K562 (cell line): ENCODE data around the gene ARHGEF26. TPM values are rescaled to one million over a fixed set of nuclear protein-coding genes. Genes with fewer than 3 reads are reported as not detected.

ENCODE experiments used
- ATAC-seq: fragments of 200-7000 bp; cut with Tn5 transposase; 3 replicates; pipeline ENCODE4 v1.9.1; 2020; ENCODE audit warnings: moderate library complexity
- BruUV-seq: library from RNA; stranded (reverse); fragments of 400-500 nt; replicated peaks from 2 replicates; lab custom pipeline; 2021; lab: Mats Ljungman, UMichigan
- CTCF ChIA-PET: fragments of 300-600 bp; formaldehyde crosslinking; extraction: SDS; loops from one replicate; lab custom pipeline; 2021; ENCODE audit warnings: low intra/inter-chr PET ratio; lab: Yijun Ruan, JAX
- POLR2A ChIA-PET: fragments of 300-600, 350-650 bp; sonication (Branson Sonifier 250); formaldehyde crosslinking; extraction: SDS; loops from one replicate; lab custom pipeline; 2021; ENCODE audit warnings: antibody characterized with exemption, inconsistent platforms; lab: Yijun Ruan, JAX
- DNase-seq, 4 experiments: peaks; one replicate each; pipeline versions ENCODE4 v3.0.0 to v3.0.0-alpha.2; 2011 to 2018; ENCODE audit warnings: low spot score in 3 of 4, mixed read lengths in 3 of 4; ENCODE audit errors: extremely low read depth in 1 of 4
- FAIRE-seq: peaks from 2 replicates; lab custom pipeline; 2011; peaks lifted over from hg19 to GRCh38; lab: Jason Lieb, UNC
- H2AFZ ChIP-seq: 2 replicates; pipeline ENCODE4 v1.6.0; 2011; ENCODE audit warnings: low read depth, low read length, control low read depth, inconsistent platforms
- H3K27ac ChIP-seq: fragments of 200-600 bp; 3 replicates; pipeline ENCODE4 v1.8.0; 2011; ENCODE audit warnings: low read depth, mild to moderate bottlenecking, control low read depth, inconsistent platforms, low read length, moderate library complexity, mixed read lengths; ENCODE audit errors: extremely low read depth
- H3K27me3 ChIP-seq, 2 experiments: fragments of 300-600 bp in 1 of 2; 2 replicates in 1 of 2; 3 replicates in 1 of 2; pipeline versions ENCODE4 v1.6.0 to v1.8.0; 2011; ENCODE audit warnings: inconsistent platforms in 2 of 2, low read length in 2 of 2, mild to moderate bottlenecking in 1 of 2, mixed read lengths in 1 of 2, moderate library complexity in 1 of 2; ENCODE audit not compliant: control insufficient read depth in 2 of 2, insufficient read depth in 2 of 2
- H3K36me3 ChIP-seq: fragments of 300-600 bp; 3 replicates; pipeline ENCODE4 v1.8.0; 2011; ENCODE audit warnings: mild to moderate bottlenecking, low read length, inconsistent platforms; ENCODE audit not compliant: control insufficient read depth, insufficient read depth
- H3K4me1 ChIP-seq, 2 experiments: fragments of 200-600 bp in 1 of 2; replicated peaks in 1 of 2; 2 replicates in 1 of 2; 3 replicates in 1 of 2; pipeline versions ENCODE4 v1.5.1 to v1.8.0; 2011; ENCODE audit warnings: inconsistent platforms in 2 of 2, low read length in 2 of 2, mild to moderate bottlenecking in 1 of 2, mixed read lengths in 1 of 2, moderate library complexity in 1 of 2; ENCODE audit not compliant: control insufficient read depth in 2 of 2, insufficient read depth in 2 of 2
- H3K4me2 ChIP-seq: 2 replicates; pipeline ENCODE4 v1.6.1; 2011; ENCODE audit warnings: low read length, control low read depth, inconsistent platforms, mixed read lengths; ENCODE audit not compliant: insufficient read depth
- H3K4me3 ChIP-seq: fragments of 200-600 bp; sonication (generic), shearing (Covaris generic); 2 replicates; pipeline ENCODE4 v1.5.1; 2016; ENCODE audit warnings: control low read depth, inconsistent platforms
- H3K79me2 ChIP-seq: fragments of 200-600 bp; 3 replicates; pipeline ENCODE4 v1.8.0; 2011; ENCODE audit warnings: low read length, inconsistent platforms; ENCODE audit not compliant: control insufficient read depth, insufficient read depth
- H3K9ac ChIP-seq, 2 experiments: 2 replicates each; pipeline versions ENCODE4 v1.6.0 to v1.6.1; 2011; ENCODE audit warnings: low read depth in 2 of 2, low read length in 2 of 2, control low read depth in 1 of 2, inconsistent platforms in 1 of 2, mild to moderate bottlenecking in 1 of 2, mixed read lengths in 1 of 2; ENCODE audit not compliant: insufficient read depth in 1 of 2
- H3K9me1 ChIP-seq: one replicate; pipeline ENCODE4 v1.6.0; 2011; ENCODE audit warnings: inconsistent platforms, mild to moderate bottlenecking, low read length, moderate library complexity; ENCODE audit not compliant: control insufficient read depth, insufficient read depth
- H3K9me3 ChIP-seq: replicated peaks from 2 replicates; pipeline ENCODE4 v1.5.1; 2011; ENCODE audit warnings: low read depth, low read length, inconsistent platforms; ENCODE audit not compliant: control insufficient read depth, insufficient read depth
- H4K20me1 ChIP-seq: replicated peaks from 2 replicates; pipeline ENCODE4 v1.6.1; 2011; ENCODE audit warnings: low read length, inconsistent platforms, mixed read lengths; ENCODE audit not compliant: control insufficient read depth, insufficient read depth
- CHD1 ChIP-seq: fragments of 200-600 bp; sonication (generic); IDR thresholded peaks from one replicate; pipeline ENCODE4 v1.6.1; 2012; ENCODE audit warnings: mild to moderate bottlenecking, moderate library complexity, low read length, inconsistent platforms
- NFRKB ChIP-seq: fragments of 450-650 bp; IDR thresholded peaks from 2 replicates; pipeline ENCODE4 v1.6.1; 2016; ENCODE audit warnings: low read depth
- POLR3G ChIP-seq: IDR thresholded peaks from 2 replicates; pipeline ENCODE4 v1.6.1; 2011; ENCODE audit not compliant: insufficient read length, insufficient replicate concordance; ENCODE audit errors: extremely low read depth
- SIX5 ChIP-seq, 2 experiments: IDR thresholded peaks; 2 replicates each; pipeline ENCODE4 v1.6.1; 2011; ENCODE audit warnings: low read length in 2 of 2, borderline replicate concordance in 1 of 2, low read depth in 1 of 2, mild to moderate bottlenecking in 1 of 2, moderate library complexity in 1 of 2; ENCODE audit not compliant: insufficient read depth in 1 of 2
- SMARCB1 ChIP-seq: IDR thresholded peaks from 2 replicates; pipeline ENCODE4 v1.6.1; 2011; ENCODE audit warnings: improper control_type of control experiment, low read depth; ENCODE audit not compliant: insufficient read length
- ZNF253 ChIP-seq: fragments of 250-450 bp; sonication (Bioruptor Pico); conservative IDR thresholded peaks from 2 replicates; pipeline ENCODE4 v1.6.1; 2021; ENCODE audit warnings: mild to moderate bottlenecking
- ZNF507 ChIP-seq: conservative IDR thresholded peaks from 2 replicates; pipeline ENCODE4 v1.6.1; 2017; ENCODE audit warnings: missing genetic modification characterization, missing compliant biosample characterization
- WGBS: fragments of 100-300 bp; shearing (Covaris generic); methylation state at CpG from one replicate; pipeline ENCODE4 v1.1.6; 2016; ENCODE audit warnings: low coverage, mixed read lengths; ENCODE audit not compliant: insufficient coverage; ENCODE audit errors: missing lambda C conversion rate; 5-methylcytosine and 5-hydroxymethylcytosine counted together
- in situ Hi-C: fragments of 300-500 bp; cut with MboI; formaldehyde crosslinking; loops from 4 replicates; pipeline ENCODE4 v1.15.0; 2018; ENCODE audit warnings: inconsistent platforms, mixed read lengths
- intact Hi-C: fragments of 100-400 bp; cut with micrococcal nuclease; formaldehyde crosslinking; loops from 2 replicates; pipeline ENCODE4 v1.14.2; 2022
- polyA plus RNA-seq, 8 experiments: library from polyadenylated mRNA; depleted of rRNA in 4 of 8; stranded (reverse) in 5 of 8; unstranded in 3 of 8; fragments of >200 nt; fragmentation: Nextera tagmentation in 2 of 8; fragmentation: Illumina TruSeq in 1 of 8; extraction: Ambion mirVana in 2 of 8; extraction: Trizol in 1 of 8; gene quantifications; 2 replicates each; pipeline versions ENCODE4 v1.2.1 to v1.2.3, GENCODE V29; 2011 to 2014; ENCODE audit warnings: inconsistent platforms in 1 of 8, missing spikeins in 1 of 8
- total RNA-seq, 7 experiments: library from RNA; depleted of rRNA in 6 of 7; stranded (reverse); fragments of >200 nt in 6 of 7; fragmentation: Illumina TruSeq in 2 of 7; extraction: Trizol in 2 of 7; gene quantifications; 2 replicates each; pipeline versions ENCODE4 v1.2.1 to v1.2.3, GENCODE V29; 2011 to 2021; ENCODE audit warnings: low replicate concordance in 1 of 7
- TF ChIP-seq, protein P1 (sequence below): sonication (generic); formaldehyde crosslinking; IDR thresholded peaks from 2 replicates; pipeline ENCODE4 v1.8.0; 2022; ENCODE audit warnings: mild to moderate bottlenecking, missing genetic modification reagents
- TF ChIP-seq, protein P2 (sequence below): fragments of 250-450 bp; sonication (Bioruptor Pico); IDR thresholded peaks from 2 replicates; pipeline ENCODE4 v1.5.0; 2021
- TF ChIP-seq, protein P3 (sequence below): sonication (generic); formaldehyde crosslinking; IDR thresholded peaks from 2 replicates; pipeline ENCODE4 v1.5.0; 2020; ENCODE audit warnings: missing genetic modification reagents
- TF ChIP-seq, protein P4 (sequence below): fragments of 450-650 bp; formaldehyde crosslinking; IDR thresholded peaks from 2 replicates; pipeline ENCODE4 v1.4.0; 2022; ENCODE audit warnings: mild to moderate bottlenecking, moderate library complexity
- TF ChIP-seq, protein P5 (sequence below): sonication (generic); formaldehyde crosslinking; IDR thresholded peaks from 2 replicates; pipeline ENCODE4 v1.9.0; 2022; ENCODE audit warnings: mild to moderate bottlenecking, missing genetic modification reagents
- TF ChIP-seq, protein P6 (sequence below): fragments of 450-650 bp; conservative IDR thresholded peaks from 2 replicates; pipeline ENCODE4 v1.6.1; 2016; ENCODE audit warnings: missing genetic modification characterization, low read depth, mild to moderate bottlenecking, missing compliant biosample characterization, moderate library complexity

Gene ARHGEF26
- total and polyA plus RNA-seq, 9 of the 15 experiments (the other 6 are each of a cell fraction or from before 2014, with no cell fraction given), result 0.01 to 0.11 (median 0.04) TPM; not detected in 2

DNA sequence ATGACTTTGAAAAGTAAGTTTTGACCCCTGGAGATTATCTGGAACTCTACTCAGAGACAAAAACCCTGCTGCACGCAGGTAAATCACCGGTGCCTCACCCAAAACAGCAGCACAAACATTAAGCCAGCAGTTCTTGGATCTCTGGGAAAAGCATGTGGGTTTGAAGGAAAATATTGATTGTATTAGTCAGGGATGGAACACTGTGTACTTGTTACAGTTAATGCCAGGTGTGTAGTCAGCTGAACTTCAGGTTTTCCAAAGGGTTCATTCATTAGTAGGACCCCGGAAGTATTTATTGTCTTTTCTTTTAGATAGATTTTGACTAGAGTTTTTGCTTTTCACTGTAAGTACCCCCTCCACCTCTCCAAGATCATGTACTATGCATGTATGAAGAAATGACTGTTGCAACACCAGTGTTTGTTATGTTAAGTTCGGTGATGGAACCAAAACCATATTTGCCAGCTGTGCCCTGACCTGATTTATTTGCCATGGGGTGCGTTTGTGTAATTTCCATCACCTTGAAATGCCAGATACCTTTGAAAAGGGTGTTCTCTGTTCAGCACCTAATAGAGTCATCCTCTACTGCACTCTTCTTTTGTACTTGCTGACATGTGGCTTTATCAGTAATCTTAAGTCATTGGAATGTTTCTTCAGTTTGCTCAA lies 14.5 kb downstream of the ARHGEF26 start:
- WGBS, result 0% methylated on average over 5 of the region's 5 CpGs
- Histone ChIP-seq H3K9me1 (no peaks in the 10 kb centered on the region), H3K79me2 (no peaks in the 10 kb centered on the region), H3K4me3 (no peak overlapping the region), H3K4me2 (no peak overlapping the region), H4K20me1 (no peaks in the 10 kb centered on the region), H2AFZ (no peak overlapping the region), H3K36me3 (no peaks in the 10 kb centered on the region), H3K27me3 (no peaks in the 10 kb centered on the region), H3K27ac (no peak overlapping the region), H3K9me3 (no peaks in the 10 kb centered on the region), H3K9ac (no peak overlapping the region), H3K4me1 (no peaks in the 10 kb centered on the region)
- DNase-seq (no peak), FAIRE-seq (no peak), ATAC-seq (no peak)
- POLR2A ChIA-PET, result no interaction called here
- intact Hi-C loops, result no loop called here
- BruUV-seq, result no TSS peak
- CTCF ChIA-PET, result no interaction called here
- in situ Hi-C loops, result no loop called here
- no peak for TF ChIP-seq SIX5 (IDR thresholded peaks at IDR 0.05; ENCODE audit: borderline replicate concordance in 1 of 2, insufficient read depth in 1 of 2, low read depth in 1 of 2, low read length in 2 of 2)
- no peak for TF ChIP-seq CHD1
- no peak for TF ChIP-seq ZNF253 (CRISPR knock-in tag)
- TF ChIP-seq SMARCB1, result no peak
- no peak for TF ChIP-seq NFRKB
- TF ChIP-seq, protein P1, sequence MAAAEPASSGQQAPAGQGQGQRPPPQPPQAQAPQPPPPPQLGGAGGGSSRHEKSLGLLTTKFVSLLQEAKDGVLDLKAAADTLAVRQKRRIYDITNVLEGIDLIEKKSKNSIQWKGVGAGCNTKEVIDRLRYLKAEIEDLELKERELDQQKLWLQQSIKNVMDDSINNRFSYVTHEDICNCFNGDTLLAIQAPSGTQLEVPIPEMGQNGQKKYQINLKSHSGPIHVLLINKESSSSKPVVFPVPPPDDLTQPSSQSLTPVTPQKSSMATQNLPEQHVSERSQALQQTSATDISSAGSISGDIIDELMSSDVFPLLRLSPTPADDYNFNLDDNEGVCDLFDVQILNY (CRISPR knock-in tag), result no peak
- no peak for TF ChIP-seq POLR3G
- TF ChIP-seq, protein P2, sequence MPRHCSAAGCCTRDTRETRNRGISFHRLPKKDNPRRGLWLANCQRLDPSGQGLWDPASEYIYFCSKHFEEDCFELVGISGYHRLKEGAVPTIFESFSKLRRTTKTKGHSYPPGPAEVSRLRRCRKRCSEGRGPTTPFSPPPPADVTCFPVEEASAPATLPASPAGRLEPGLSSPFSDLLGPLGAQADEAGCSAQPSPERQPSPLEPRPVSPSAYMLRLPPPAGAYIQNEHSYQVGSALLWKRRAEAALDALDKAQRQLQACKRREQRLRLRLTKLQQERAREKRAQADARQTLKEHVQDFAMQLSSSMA (CRISPR knock-in tag), result no peak
- TF ChIP-seq, protein P3, sequence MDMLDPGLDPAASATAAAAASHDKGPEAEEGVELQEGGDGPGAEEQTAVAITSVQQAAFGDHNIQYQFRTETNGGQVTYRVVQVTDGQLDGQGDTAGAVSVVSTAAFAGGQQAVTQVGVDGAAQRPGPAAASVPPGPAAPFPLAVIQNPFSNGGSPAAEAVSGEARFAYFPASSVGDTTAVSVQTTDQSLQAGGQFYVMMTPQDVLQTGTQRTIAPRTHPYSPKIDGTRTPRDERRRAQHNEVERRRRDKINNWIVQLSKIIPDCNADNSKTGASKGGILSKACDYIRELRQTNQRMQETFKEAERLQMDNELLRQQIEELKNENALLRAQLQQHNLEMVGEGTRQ (CRISPR knock-in tag), result no peak
- TF ChIP-seq, protein P4, sequence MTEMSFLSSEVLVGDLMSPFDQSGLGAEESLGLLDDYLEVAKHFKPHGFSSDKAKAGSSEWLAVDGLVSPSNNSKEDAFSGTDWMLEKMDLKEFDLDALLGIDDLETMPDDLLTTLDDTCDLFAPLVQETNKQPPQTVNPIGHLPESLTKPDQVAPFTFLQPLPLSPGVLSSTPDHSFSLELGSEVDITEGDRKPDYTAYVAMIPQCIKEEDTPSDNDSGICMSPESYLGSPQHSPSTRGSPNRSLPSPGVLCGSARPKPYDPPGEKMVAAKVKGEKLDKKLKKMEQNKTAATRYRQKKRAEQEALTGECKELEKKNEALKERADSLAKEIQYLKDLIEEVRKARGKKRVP (CRISPR knock-in tag), result no peak
- TF ChIP-seq, protein P5, sequence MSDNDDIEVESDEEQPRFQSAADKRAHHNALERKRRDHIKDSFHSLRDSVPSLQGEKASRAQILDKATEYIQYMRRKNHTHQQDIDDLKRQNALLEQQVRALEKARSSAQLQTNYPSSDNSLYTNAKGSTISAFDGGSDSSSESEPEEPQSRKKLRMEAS (CRISPR knock-in tag), result no peak
- TF ChIP-seq ZNF507 (tag), result no peak
- TF ChIP-seq, protein P6, sequence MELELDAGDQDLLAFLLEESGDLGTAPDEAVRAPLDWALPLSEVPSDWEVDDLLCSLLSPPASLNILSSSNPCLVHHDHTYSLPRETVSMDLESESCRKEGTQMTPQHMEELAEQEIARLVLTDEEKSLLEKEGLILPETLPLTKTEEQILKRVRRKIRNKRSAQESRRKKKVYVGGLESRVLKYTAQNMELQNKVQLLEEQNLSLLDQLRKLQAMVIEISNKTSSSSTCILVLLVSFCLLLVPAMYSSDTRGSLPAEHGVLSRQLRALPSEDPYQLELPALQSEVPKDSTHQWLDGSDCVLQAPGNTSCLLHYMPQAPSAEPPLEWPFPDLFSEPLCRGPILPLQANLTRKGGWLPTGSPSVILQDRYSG (tag), result no peak
